Panc1 (cell line): Measurements from ENCODE around the gene AMIGO1. TPM values are rescaled to one million over a fixed set of nuclear protein-coding genes. Genes with fewer than 3 reads are reported as not detected.

ENCODE experiments used
- ATAC-seq: fragments of 200-7000 bp; cut with Tn5 transposase; 2 replicates; pipeline ENCODE4 v1.9.1; 2020; ENCODE audit warnings: mild to moderate bottlenecking, moderate library complexity
- BruUV-seq: library from RNA; stranded (reverse); fragments of 400-500 nt; replicated peaks from 2 replicates; lab custom pipeline; 2021; lab: Mats Ljungman, UMichigan
- CTCF ChIA-PET: fragments of 300-600 bp; sonication (Branson Sonifier 250); formaldehyde crosslinking; loops from one replicate; lab custom pipeline; 2022; ENCODE audit warnings: antibody characterized with exemption; lab: Charles Lee
- POLR2A ChIA-PET: fragments of 300-600 bp; sonication (Branson Sonifier 250); formaldehyde crosslinking; loops from one replicate; lab custom pipeline; 2022; ENCODE audit warnings: antibody characterized with exemption; lab: Charles Lee
- DNase-seq: peaks from one replicate; pipeline ENCODE4 v3.0.0-alpha.2; 2010; ENCODE audit warnings: low read depth, low spot score
- H3K27ac ChIP-seq: 2 replicates; pipeline ENCODE4 v1.5.1; 2011; ENCODE audit warnings: mild to moderate bottlenecking, low read length, inconsistent platforms
- H3K27me3 ChIP-seq: fragments of 200-500 bp; sonication (Bioruptor generic); 2 replicates; pipeline ENCODE4 v1.6.0; 2014; ENCODE audit warnings: low read length, inconsistent platforms; ENCODE audit not compliant: control insufficient read depth, insufficient read depth
- H3K36me3 ChIP-seq: fragments of 200-500 bp; sonication (Bioruptor generic); 2 replicates; pipeline ENCODE4 v1.5.1; 2014; ENCODE audit warnings: inconsistent platforms, mild to moderate bottlenecking, low read length, moderate library complexity; ENCODE audit not compliant: control insufficient read depth, insufficient read depth
- H3K4me1 ChIP-seq: 2 replicates; pipeline ENCODE4 v1.5.1; 2011; ENCODE audit warnings: inconsistent platforms, mild to moderate bottlenecking, low read length, moderate library complexity; ENCODE audit not compliant: control insufficient read depth, insufficient read depth
- H3K4me3 ChIP-seq, 2 experiments: 2 replicates each; pipeline ENCODE4 v1.5.1; 2011 to 2012; ENCODE audit warnings: low read depth in 2 of 2, low read length in 2 of 2, mild to moderate bottlenecking in 2 of 2, inconsistent platforms in 1 of 2, moderate library complexity in 1 of 2
- H3K9me3 ChIP-seq: fragments of 200-500 bp; sonication (Bioruptor generic); 2 replicates; pipeline ENCODE4 v1.5.1; 2014; ENCODE audit warnings: low read depth, mild to moderate bottlenecking, inconsistent platforms, low read length, moderate library complexity; ENCODE audit not compliant: control insufficient read depth, insufficient read depth
- POLR2AphosphoS5 ChIP-seq: IDR thresholded peaks from 2 replicates; pipeline ENCODE4 v1.6.1; 2012; ENCODE audit warnings: mild to moderate bottlenecking, low read depth, low read length, moderate library complexity
- SIN3A ChIP-seq: IDR thresholded peaks from 2 replicates; pipeline ENCODE4 v1.6.1; 2012; ENCODE audit warnings: low read depth, mild to moderate bottlenecking, low read length, moderate library complexity, borderline replicate concordance; ENCODE audit not compliant: insufficient read depth
- TCF7L2 ChIP-seq: IDR thresholded peaks from 2 replicates; pipeline ENCODE4 v1.6.1; 2011; ENCODE audit warnings: mild to moderate bottlenecking, low read depth, low read length, inconsistent platforms
- in situ Hi-C: cut with HindIII; loops from 2 replicates; pipeline ENCODE4 v1.10.0; 2016; ENCODE audit warnings: low sequenced_read_pairs, low pct_unique_long_range_greater_than_20kb
- intact Hi-C: fragments of 100-400 bp; cut with micrococcal nuclease; formaldehyde crosslinking; loops from one replicate; pipeline ENCODE4 v1.10.0; 2022; ENCODE audit not compliant: unreplicated experiment
- total RNA-seq: library from RNA; stranded (reverse); gene quantifications from one replicate; pipeline ENCODE4 v1.2.1, GENCODE V29; 2021; ENCODE audit not compliant: unreplicated experiment
- TF ChIP-seq, protein P1 (sequence below): fragments of 450-650 bp; IDR thresholded peaks from 2 replicates; pipeline ENCODE4 v1.5.1; 2017; ENCODE audit warnings: mild to moderate bottlenecking
- TF ChIP-seq, protein P2 (sequence below), 2 experiments: IDR thresholded peaks; 2 replicates each; pipeline ENCODE4 v1.6.1; 2011 to 2012; ENCODE audit warnings: low read depth in 2 of 2, control low read depth in 1 of 2, low read length in 1 of 2, mild to moderate bottlenecking in 1 of 2, moderate library complexity in 1 of 2; ENCODE audit not compliant: insufficient read depth in 1 of 2

AMIGO1 gene
- total RNA-seq, 1 experiment from 2014 or later, result 0.64 TPM

DNA sequence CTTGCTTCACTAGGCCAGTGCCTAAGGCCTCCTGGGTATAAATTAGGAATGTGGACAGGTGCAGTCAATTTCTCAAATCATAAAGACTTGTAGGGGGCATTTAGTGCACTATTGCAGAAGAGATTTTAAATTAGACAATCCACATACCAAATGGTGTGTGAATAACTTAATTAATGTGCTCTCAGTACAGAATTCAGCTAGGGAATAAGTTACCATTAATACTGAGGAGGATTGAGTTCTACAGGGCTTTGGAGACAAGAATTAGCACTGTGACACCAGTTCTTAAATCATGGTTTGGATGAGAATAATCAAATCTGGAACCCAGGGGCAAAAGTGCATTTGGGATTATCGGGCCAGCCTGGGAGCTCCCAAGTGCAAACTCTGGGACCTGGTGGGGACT, 41.5 kb downstream of the AMIGO1 start:
- no peak for TF ChIP-seq TCF7L2
- no peak for TF ChIP-seq SIN3A
- TF ChIP-seq POLR2AphosphoS5, result no peak
- TF ChIP-seq, protein P1, sequence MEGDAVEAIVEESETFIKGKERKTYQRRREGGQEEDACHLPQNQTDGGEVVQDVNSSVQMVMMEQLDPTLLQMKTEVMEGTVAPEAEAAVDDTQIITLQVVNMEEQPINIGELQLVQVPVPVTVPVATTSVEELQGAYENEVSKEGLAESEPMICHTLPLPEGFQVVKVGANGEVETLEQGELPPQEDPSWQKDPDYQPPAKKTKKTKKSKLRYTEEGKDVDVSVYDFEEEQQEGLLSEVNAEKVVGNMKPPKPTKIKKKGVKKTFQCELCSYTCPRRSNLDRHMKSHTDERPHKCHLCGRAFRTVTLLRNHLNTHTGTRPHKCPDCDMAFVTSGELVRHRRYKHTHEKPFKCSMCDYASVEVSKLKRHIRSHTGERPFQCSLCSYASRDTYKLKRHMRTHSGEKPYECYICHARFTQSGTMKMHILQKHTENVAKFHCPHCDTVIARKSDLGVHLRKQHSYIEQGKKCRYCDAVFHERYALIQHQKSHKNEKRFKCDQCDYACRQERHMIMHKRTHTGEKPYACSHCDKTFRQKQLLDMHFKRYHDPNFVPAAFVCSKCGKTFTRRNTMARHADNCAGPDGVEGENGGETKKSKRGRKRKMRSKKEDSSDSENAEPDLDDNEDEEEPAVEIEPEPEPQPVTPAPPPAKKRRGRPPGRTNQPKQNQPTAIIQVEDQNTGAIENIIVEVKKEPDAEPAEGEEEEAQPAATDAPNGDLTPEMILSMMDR, result no peak
- TF ChIP-seq, protein P2, sequence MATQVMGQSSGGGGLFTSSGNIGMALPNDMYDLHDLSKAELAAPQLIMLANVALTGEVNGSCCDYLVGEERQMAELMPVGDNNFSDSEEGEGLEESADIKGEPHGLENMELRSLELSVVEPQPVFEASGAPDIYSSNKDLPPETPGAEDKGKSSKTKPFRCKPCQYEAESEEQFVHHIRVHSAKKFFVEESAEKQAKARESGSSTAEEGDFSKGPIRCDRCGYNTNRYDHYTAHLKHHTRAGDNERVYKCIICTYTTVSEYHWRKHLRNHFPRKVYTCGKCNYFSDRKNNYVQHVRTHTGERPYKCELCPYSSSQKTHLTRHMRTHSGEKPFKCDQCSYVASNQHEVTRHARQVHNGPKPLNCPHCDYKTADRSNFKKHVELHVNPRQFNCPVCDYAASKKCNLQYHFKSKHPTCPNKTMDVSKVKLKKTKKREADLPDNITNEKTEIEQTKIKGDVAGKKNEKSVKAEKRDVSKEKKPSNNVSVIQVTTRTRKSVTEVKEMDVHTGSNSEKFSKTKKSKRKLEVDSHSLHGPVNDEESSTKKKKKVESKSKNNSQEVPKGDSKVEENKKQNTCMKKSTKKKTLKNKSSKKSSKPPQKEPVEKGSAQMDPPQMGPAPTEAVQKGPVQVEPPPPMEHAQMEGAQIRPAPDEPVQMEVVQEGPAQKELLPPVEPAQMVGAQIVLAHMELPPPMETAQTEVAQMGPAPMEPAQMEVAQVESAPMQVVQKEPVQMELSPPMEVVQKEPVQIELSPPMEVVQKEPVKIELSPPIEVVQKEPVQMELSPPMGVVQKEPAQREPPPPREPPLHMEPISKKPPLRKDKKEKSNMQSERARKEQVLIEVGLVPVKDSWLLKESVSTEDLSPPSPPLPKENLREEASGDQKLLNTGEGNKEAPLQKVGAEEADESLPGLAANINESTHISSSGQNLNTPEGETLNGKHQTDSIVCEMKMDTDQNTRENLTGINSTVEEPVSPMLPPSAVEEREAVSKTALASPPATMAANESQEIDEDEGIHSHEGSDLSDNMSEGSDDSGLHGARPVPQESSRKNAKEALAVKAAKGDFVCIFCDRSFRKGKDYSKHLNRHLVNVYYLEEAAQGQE (IDR thresholded peaks at IDR 0.05; ENCODE audit: insufficient read depth in 1 of 2, low read depth in 2 of 2, low read length in 1 of 2), result no peak
- CTCF ChIA-PET, result no interaction called here
- in situ Hi-C loops (no loop called here), intact Hi-C loops (no loop called here)
- no peak overlapping the region for H3K4me3 ChIP-seq
- POLR2A ChIA-PET, result no interaction called here
- H3K27me3 ChIP-seq, result peaks cover 16% of the 10 kb centered on the region
- no peaks in the 10 kb centered on the region for H3K9me3 ChIP-seq
- H3K36me3 ChIP-seq, result no peaks in the 10 kb centered on the region
- DNase-seq (no peak), ATAC-seq (no peak)
- H3K4me1 ChIP-seq, result no peaks in the 10 kb centered on the region
- BruUV-seq, result no TSS peak
- H3K27ac ChIP-seq, result no peak overlapping the region

DNA sequence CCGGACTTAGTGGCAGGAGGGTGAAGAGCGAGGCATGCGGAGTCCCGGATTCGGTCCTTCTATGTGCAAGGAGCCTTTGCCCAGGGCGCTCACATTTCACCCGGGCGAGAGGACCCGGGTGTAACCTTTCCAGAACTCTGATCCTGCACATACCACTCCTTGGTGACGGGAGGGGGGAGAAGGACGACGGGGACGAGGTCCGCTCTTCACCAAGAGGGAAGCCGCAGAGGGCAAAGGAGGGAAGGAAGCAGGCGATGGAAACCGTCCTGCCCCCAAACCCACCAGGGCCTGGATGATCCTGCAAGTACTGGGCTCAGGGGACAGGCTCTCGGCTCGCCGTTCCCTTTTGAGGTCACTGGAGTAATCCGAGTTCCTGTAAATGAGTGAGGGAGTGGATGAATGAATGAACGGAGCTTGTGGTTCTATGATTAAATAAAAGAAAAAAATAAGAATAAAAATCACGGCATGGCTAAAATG, 42.2 kb downstream of the AMIGO1 start:
- no peak overlapping the region for H3K27ac ChIP-seq
- in situ Hi-C loops, result no loop called here
- no peak for ATAC-seq

More for the DNA sequence above, 42.2 kb downstream of the AMIGO1 start:
- peaks cover 20% of the 10 kb centered on the region for H3K27me3 ChIP-seq
- intact Hi-C loops, result no loop called here
- TF ChIP-seq, protein P1, result no peak
- TF ChIP-seq, protein P2 (IDR thresholded peaks at IDR 0.05; ENCODE audit: insufficient read depth in 1 of 2, low read depth in 2 of 2, low read length in 1 of 2), result no peak
- TF ChIP-seq TCF7L2 (no peak), POLR2AphosphoS5 (no peak), SIN3A (no peak)
- H3K4me3 ChIP-seq, result no peak overlapping the region
- no peaks in the 10 kb centered on the region for H3K9me3 ChIP-seq
- DNase-seq, result no peak
- BruUV-seq, result no TSS peak
- POLR2A ChIA-PET, result no interaction called here
- no peaks in the 10 kb centered on the region for H3K4me1 ChIP-seq
- CTCF ChIA-PET, result no interaction called here
- no peaks in the 10 kb centered on the region for H3K36me3 ChIP-seq
